ENCODE data around the gene PSMG3.

The PSMG3 gene

DNA sequence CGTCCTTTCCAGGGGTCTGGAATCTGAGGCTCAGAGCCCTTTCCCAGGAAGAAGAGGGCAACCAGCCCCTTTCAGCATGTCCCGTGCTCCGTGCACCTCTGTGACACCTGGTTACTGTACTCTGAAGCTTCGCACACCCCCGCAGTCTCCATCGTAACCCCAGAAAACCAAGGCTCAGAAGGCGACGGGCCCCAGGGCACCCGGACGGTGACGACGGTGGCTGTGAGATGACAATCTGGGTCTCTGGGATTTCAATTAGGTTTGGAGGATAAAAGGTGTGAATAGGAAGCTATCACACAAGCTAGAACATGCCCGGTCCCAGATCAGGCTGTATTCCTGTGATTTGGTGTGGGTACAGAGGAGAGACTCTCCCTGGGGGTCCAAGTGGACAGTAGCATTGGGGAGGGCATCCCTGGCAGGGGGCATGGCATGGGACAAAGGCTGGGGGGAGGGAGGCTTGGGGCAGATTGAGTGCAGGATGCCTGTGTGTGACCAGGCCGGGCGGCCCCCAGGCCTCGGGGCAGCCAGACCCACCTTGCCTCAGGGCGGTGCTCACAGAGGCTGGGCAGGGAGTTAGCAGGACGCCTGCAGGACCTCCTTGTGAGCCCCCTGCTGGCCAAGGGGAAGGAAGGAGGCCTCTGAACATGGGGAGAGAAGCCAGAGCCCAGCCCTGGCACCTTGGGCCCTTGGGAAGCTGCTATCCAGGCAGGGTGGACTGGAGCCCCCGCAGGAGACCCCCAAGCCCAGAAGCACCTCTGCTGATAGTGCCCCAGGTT lies 23.4 kb upstream of the PSMG3 start:
- TF ChIP-seq, protein P1, sequence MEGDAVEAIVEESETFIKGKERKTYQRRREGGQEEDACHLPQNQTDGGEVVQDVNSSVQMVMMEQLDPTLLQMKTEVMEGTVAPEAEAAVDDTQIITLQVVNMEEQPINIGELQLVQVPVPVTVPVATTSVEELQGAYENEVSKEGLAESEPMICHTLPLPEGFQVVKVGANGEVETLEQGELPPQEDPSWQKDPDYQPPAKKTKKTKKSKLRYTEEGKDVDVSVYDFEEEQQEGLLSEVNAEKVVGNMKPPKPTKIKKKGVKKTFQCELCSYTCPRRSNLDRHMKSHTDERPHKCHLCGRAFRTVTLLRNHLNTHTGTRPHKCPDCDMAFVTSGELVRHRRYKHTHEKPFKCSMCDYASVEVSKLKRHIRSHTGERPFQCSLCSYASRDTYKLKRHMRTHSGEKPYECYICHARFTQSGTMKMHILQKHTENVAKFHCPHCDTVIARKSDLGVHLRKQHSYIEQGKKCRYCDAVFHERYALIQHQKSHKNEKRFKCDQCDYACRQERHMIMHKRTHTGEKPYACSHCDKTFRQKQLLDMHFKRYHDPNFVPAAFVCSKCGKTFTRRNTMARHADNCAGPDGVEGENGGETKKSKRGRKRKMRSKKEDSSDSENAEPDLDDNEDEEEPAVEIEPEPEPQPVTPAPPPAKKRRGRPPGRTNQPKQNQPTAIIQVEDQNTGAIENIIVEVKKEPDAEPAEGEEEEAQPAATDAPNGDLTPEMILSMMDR (conservative IDR thresholded peaks at IDR 0.05; ENCODE audit: low read depth, low read length) = peak; percentile 49
- no peak for DNase-seq (ENCODE audit: low read depth)
- no peak overlapping the region for H3K4me3 ChIP-seq (ENCODE audit: low read length)

DNA sequence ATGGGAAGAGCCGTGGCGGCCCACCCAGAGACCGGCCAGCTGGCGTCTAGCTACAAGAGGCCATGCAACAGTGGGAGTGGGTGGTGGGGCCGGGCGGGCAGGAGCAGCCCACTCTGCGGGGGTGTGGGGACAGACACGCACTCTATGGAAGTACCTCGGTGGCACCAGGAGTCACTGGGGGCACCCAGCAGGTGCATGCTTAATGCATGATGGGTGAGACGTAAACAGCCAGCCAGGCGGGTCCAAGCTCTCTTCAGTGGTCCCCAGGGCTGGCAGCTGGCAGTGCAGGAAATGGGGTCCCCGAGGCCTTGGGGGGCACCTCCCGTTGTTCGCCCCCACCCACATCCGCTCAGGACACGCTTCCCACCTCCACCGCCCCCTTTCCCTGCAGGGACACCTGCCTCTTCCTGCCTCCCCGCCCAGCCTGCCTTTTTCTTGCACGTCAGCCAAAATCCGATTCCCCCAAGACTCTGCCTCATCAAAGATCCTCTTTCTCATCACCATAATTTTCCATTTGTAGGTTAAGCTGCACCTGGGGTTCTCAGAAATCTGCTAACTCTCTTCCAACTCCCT lies 22.6 kb upstream of the PSMG3 start:
- TF ChIP-seq, protein P1 (conservative IDR thresholded peaks at IDR 0.05; ENCODE audit: low read depth, low read length) = no peak
- H3K4me3 ChIP-seq (ENCODE audit: low read length) = no peak overlapping the region
- DNase-seq (ENCODE audit: low read depth) = no peak

DNA sequence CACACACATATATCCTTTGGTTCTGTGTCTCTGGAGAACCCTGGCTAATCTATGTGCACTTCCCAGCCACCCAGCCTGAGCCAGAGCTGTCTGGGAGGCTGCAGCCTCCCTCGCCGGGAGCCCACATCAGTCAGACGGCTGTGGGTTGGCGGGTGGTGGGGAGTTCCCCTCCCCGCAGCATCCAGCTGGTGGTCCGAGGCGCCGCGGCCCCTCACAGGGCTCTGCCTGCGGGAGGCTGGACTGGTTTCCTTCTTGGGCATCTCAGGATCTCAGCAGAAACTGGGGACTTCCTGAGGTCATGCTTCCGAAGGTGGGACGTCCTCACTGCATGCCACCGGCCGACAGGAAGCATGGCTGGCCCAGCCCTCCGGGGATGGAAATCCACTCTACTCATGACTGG lies 22.0 kb upstream of the PSMG3 start:
- DNase-seq (ENCODE audit: low read depth) = no peak
- TF ChIP-seq, protein P1 (conservative IDR thresholded peaks at IDR 0.05; ENCODE audit: low read depth, low read length) = no peak
- no peak overlapping the region for H3K4me3 ChIP-seq (ENCODE audit: low read length)

DNA sequence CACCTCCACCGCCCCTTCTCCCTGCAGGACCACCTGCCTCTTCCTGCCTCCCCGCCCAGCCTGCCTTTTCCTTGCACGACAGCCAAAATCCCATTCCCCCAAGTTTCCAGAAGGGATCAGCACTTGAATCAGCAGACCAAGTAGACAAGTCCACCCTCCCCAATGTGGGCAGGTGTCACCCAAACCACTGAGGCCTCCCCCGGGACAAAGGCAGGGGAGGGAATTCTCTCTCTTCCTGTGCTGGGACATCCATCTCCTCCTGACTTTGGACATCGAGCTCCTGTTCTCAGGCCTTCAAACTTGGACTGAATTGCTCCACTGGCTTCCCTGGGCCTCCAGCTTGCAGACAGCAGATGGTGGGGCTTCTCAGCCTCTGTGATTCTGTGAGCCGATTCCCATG lies 21.6 kb upstream of the PSMG3 start:
- H3K4me3 ChIP-seq (ENCODE audit: low read length) = no peak overlapping the region
- no peak for DNase-seq (ENCODE audit: low read depth)
- TF ChIP-seq, protein P1 (conservative IDR thresholded peaks at IDR 0.05; ENCODE audit: low read depth, low read length) = no peak

DNA sequence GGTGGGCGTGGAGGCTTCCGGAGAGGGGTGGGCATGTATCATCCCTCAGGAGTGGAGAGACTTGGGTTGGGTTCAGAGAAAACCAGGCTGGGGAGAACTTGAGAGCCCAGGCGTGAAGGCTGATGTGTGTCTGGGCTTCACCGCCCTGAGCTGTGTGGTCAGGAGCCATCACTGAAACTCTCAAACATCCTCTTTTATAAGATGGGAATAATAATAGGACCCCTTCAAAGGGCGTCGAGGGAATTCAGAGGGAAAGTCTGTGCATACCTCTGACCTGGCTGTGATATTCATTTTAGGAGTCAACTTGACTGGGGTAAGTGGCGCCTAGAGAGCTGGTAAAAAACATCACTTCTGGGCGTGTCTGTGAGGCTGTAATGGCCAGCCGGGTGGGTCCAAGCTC lies 21.1 kb upstream of the PSMG3 start:
- H3K4me3 ChIP-seq (ENCODE audit: low read length) = no peak overlapping the region
- no peak for DNase-seq (ENCODE audit: low read depth)
- TF ChIP-seq, protein P1 (conservative IDR thresholded peaks at IDR 0.05; ENCODE audit: low read depth, low read length) = no peak

DNA sequence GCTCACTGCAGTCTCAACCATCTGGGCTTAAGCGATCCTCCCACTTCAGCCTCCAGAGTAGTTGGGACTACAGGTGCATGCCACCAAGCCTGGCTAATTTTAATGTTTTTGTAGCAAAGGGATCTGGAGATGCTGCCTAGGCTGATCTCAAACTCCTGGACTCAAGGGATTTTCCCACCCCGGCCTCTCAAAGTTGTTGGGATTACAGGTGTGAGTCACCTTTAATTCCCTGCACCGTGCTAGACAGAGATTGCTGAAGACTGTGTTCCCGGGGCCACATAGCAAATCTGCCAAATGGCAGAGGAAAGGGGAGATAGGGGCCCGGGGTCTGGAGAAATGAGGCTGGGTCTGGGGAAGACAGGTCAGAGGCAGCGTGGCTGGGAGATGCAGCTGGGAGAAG lies 20.6 kb upstream of the PSMG3 start:
- TF ChIP-seq, protein P1 (conservative IDR thresholded peaks at IDR 0.05; ENCODE audit: low read depth, low read length) = no peak
- DNase-seq (ENCODE audit: low read depth) = no peak
- no peak overlapping the region for H3K4me3 ChIP-seq (ENCODE audit: low read length)

DNA sequence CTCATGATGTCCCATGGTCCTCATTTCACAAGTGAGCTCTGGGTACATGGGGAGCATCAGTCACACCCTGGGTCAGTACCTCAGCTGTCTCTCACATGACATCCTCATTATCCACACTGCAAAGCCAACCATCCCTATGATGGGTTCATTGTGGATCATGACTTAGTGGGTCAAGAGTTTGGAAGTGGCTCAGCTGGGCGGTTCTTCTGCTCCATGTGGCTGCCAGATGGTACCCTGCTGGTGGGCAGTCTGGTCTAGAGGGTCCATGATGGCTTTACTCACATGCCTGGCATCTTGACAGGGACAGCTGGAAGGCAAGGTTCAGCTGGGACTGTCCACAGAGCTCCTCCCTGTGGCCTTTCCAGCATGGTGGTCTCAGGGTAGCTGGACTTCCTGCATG lies 19.1 kb upstream of the PSMG3 start:
- H3K4me3 ChIP-seq (ENCODE audit: low read length) = no peak overlapping the region
- TF ChIP-seq, protein P1 (conservative IDR thresholded peaks at IDR 0.05; ENCODE audit: low read depth, low read length) = no peak
- no peak for DNase-seq (ENCODE audit: low read depth)

All from retinal pigment epithelial cell (primary cell).